NB4 (cell line): ENCODE results near the gene ARHGDIB.

Source experiments
- CTCF ChIP-seq: IDR thresholded peaks from one replicate; pipeline ENCODE4 v1.5.1; 2012; ENCODE audit warnings: low read depth, low read length
- MAX ChIP-seq: IDR thresholded peaks from 2 replicates; pipeline ENCODE4 v1.6.1; 2011; ENCODE audit warnings: low read depth, low read length
- MYC ChIP-seq: IDR thresholded peaks from 2 replicates; pipeline ENCODE4 v1.6.1; 2011; ENCODE audit warnings: low read depth, low read length
- POLR2A ChIP-seq: IDR thresholded peaks from 2 replicates; pipeline ENCODE4 v1.6.1; 2011; ENCODE audit warnings: mild to moderate bottlenecking; ENCODE audit not compliant: insufficient read length; ENCODE audit errors: extremely low read depth

GRCh38 chr12:14962153-14962539 lies 745 bp upstream of the ARHGDIB start:
- TF ChIP-seq CTCF (no peak), POLR2A (no peak), MAX (no peak), MYC (no peak)
